ENCODE results near the gene PSD2. TPM values are rescaled to one million over a fixed set of nuclear protein-coding genes. Genes with fewer than 3 reads are reported as not detected.

The PSD2 gene
- total and polyA plus RNA-seq, 2 of the 13 experiments (the other 11 are each of a cell fraction or from before 2014, with no cell fraction given) = 0.07 TPM; not detected in 1

DNA sequence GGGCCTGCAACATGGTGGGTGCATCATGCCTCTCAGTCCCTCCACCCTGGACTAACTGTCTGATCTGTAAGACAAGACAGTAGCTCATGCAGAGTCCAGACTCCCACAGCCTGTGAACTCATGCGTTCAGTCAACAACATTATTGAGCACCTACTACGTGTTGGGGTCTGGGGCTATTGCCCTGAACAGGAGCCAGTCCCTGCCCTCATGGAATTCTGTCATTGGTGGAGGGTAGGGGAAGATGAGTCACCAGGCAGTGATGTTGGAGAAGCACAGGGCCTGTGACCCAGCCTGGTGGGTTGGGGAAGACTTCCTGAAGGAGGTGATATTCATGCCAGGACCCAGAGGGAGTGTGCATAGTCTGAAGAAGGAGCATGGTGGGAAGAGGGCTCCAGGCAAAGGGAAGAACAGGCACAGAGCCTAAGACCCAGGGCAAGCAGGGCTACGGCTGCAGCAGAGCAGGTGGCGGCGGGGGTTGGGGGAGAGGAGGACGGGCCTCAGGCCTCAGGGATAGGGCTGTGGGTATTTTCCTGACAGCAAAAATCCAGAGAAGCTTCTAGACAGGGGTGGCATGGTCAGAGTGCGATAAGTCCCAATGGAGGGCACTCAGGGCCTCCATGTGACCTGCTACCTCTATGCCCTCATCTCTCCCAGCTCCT is 26.7 kb upstream of the PSD2 start:
- peaks cover 53% of the 10 kb centered on the region for H3K4me1 ChIP-seq (ENCODE audit: insufficient read depth, low read length)
- no peak overlapping the region for H3K27ac ChIP-seq (ENCODE audit: extremely low read length, insufficient read depth, low read length)
- no peaks in the 10 kb centered on the region for H3K9me3 ChIP-seq (ENCODE audit: low read length)
- ChIA-PET CTCF (ENCODE audit: low intra/inter-chr PET ratio, low total read pairs) (no interaction called here), POLR2A (no interaction called here)
- no peak overlapping the region for H3K4me3 ChIP-seq (replicated peaks in 1 of 3; ENCODE audit: insufficient read depth in 1 of 3, low read depth in 2 of 3, low read length in 3 of 3)
- BruUV-seq (replicated peaks) = no TSS peak
- H3K9ac ChIP-seq (ENCODE audit: insufficient read depth, low read depth, low read length) = no peak overlapping the region
- no peak for DNase-seq (ENCODE audit: low spot score)
- FAIRE-seq = no peak
- in situ Hi-C loops (cut with HindIII; ENCODE audit: extremely low pct_ligation_motif_present, low pct_unique_long_range_greater_than_20kb) (no loop called here), intact Hi-C loops (cut with micrococcal nuclease; ENCODE audit: unreplicated experiment) (loop anchor here (5.0 kb wide), 1 partner anchor 77 kb away; no protein-coding TSS in a partner anchor)
- 65% methylated on average over 6 of the region's 7 CpGs for WGBS (ENCODE audit: low lambda C conversion rate)
- TF ChIP-seq HNRNPLL (IDR thresholded peaks at IDR 0.05; ENCODE audit: low read depth, low read length, poor library complexity, severe bottlenecking) (no peak), MATR3 (CRISPR knock-in tag; IDR thresholded peaks at IDR 0.05) (no peak), MXI1 (IDR thresholded peaks at IDR 0.05; ENCODE audit: borderline replicate concordance, low read depth, low read length) (no peak), ZNF136 (CRISPR knock-in tag; IDR thresholded peaks at IDR 0.05; ENCODE audit: low read depth) (no peak), GFI1 (CRISPR knock-in tag; IDR thresholded peaks at IDR 0.05; ENCODE audit: borderline replicate concordance) (no peak), HIVEP1 (CRISPR knock-in tag; IDR thresholded peaks at IDR 0.05) (no peak), ZNF614 (CRISPR knock-in tag; IDR thresholded peaks at IDR 0.05; ENCODE audit: borderline replicate concordance) (no peak), PRPF4 (IDR thresholded peaks at IDR 0.05; ENCODE audit: low read depth, low read length, poor library complexity, severe bottlenecking) (no peak), EEA1 (CRISPR knock-in tag; IDR thresholded peaks at IDR 0.05; ENCODE audit: borderline replicate concordance) (no peak), ARHGAP35 (CRISPR knock-in tag; IDR thresholded peaks at IDR 0.05; ENCODE audit: borderline replicate concordance) (no peak), SMARCC2 (IDR thresholded peaks at IDR 0.05) (no peak), HNRNPUL1 (IDR thresholded peaks at IDR 0.05; ENCODE audit: low read depth, low read length) (no peak), CREB1 (IDR thresholded peaks at IDR 0.05) (0 out of 2 replicates have a peak, but pooled peaks have one; percentile 8), CREB1 (CRISPR knock-in tag; IDR thresholded peaks at IDR 0.05) (no peak), ZNF766 (CRISPR knock-in tag; IDR thresholded peaks at IDR 0.05; ENCODE audit: borderline replicate concordance) (no peak), ZKSCAN1 (IDR thresholded peaks at IDR 0.05; ENCODE audit: low read length) (peak; percentile 75), FOXA3 (CRISPR knock-in tag; IDR thresholded peaks at IDR 0.05) (no peak), FOSL2 (CRISPR knock-in tag; IDR thresholded peaks at IDR 0.05) (peak; percentile 60)
- TF ChIP-seq, protein P1, sequence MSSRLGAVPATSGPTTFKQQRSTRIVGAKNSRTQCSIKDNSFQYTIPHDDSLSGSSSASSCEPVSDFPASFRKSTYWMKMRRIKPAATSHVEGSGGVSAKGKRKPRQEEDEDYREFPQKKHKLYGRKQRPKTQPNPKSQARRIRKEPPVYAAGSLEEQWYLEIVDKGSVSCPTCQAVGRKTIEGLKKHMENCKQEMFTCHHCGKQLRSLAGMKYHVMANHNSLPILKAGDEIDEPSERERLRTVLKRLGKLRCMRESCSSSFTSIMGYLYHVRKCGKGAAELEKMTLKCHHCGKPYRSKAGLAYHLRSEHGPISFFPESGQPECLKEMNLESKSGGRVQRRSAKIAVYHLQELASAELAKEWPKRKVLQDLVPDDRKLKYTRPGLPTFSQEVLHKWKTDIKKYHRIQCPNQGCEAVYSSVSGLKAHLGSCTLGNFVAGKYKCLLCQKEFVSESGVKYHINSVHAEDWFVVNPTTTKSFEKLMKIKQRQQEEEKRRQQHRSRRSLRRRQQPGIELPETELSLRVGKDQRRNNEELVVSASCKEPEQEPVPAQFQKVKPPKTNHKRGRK (CRISPR knock-in tag; IDR thresholded peaks at IDR 0.05) = no peak
- TF ChIP-seq, protein P2, sequence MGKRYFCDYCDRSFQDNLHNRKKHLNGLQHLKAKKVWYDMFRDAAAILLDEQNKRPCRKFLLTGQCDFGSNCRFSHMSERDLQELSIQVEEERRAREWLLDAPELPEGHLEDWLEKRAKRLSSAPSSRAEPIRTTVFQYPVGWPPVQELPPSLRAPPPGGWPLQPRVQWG (CRISPR knock-in tag; IDR thresholded peaks at IDR 0.05; ENCODE audit: borderline replicate concordance, low read depth) = no peak
- TF ChIP-seq, protein P3, sequence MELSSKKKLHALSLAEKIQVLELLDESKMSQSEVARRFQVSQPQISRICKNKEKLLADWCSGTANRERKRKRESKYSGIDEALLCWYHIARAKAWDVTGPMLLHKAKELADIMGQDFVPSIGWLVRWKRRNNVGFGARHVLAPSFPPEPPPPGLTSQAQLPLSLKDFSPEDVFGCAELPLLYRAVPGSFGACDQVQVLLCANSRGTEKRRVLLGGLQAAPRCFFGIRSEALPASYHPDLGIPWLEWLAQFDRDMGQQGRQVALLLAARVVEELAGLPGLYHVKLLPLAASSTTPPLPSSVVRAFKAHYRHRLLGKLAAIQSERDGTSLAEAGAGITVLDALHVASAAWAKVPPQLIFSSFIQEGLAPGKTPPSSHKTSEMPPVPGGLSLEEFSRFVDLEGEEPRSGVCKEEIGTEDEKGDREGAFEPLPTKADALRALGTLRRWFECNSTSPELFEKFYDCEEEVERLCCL (CRISPR knock-in tag; IDR thresholded peaks at IDR 0.05; ENCODE audit: borderline replicate concordance) = no peak
- peaks cover 0 to 15% of the 10 kb centered on the region in 2 experiments; a peak in 3 of 5 replicates for H3K27me3 ChIP-seq (ENCODE audit: control insufficient read depth in 1 of 2, insufficient read depth in 2 of 2, low read length in 2 of 2)
- H3K4me2 ChIP-seq (ENCODE audit: low read depth, low read length) = no peak overlapping the region
- no peak overlapping the region for H2AFZ ChIP-seq (ENCODE audit: low read length)
- ATAC-seq = no peak
- no peaks in the 10 kb centered on the region for H3K36me3 ChIP-seq (replicated peaks in 1 of 2; ENCODE audit: control insufficient read depth in 1 of 2, insufficient read depth in 2 of 2, low read length in 2 of 2)
- H3K79me2 ChIP-seq (ENCODE audit: insufficient read depth, low read length) = no peaks in the 10 kb centered on the region
- H4K20me1 ChIP-seq (ENCODE audit: insufficient read depth, low read length) = no peaks in the 10 kb centered on the region

Measured in HepG2 (cell line).